Esophagus muscularis mucosa (tissue), 4 donors: ENCODE results near the gene PLEKHH1. TPM values are rescaled to one million over a fixed set of nuclear protein-coding genes. Genes with fewer than 3 reads are reported as not detected.

Experiments
- DNase-seq: peaks from one replicate; pipeline ENCODE4 v3.0.0-alpha.2; 2017; ENCODE audit errors: extremely low spot score
- H3K27ac ChIP-seq, 4 donors: fragments of 200-600 bp; sonication (generic); replicated peaks in 1 of 4; 1 replicate in 3 of 4; 2 replicates in 1 of 4; pipeline ENCODE4 v1.5.1; 2016 to 2019; ENCODE audit warnings: mild to moderate bottlenecking in 1 of 4
- H3K27me3 ChIP-seq, 4 donors: fragments of 200-600 bp; sonication (generic); one replicate each; pipeline versions ENCODE4 v1.5.1 to v1.6.0; 2016 to 2019
- H3K36me3 ChIP-seq, 4 donors: fragments of 200-600 bp; sonication (generic); one replicate each; pipeline ENCODE4 v1.5.1; 2016 to 2019
- H3K4me1 ChIP-seq, 4 donors: fragments of 200-600 bp; sonication (generic); one replicate each; pipeline ENCODE4 v1.5.1; 2016 to 2019
- H3K4me3 ChIP-seq, 4 donors: fragments of 200-600 bp; sonication (generic); 1 replicate in 2 of 4; 2 replicates in 2 of 4; pipeline ENCODE4 v1.5.1; 2016 to 2019; ENCODE audit warnings: mild to moderate bottlenecking in 4 of 4, moderate library complexity in 1 of 4
- H3K9me3 ChIP-seq, 4 donors: fragments of 200-600 bp; sonication (generic); 1 replicate in 3 of 4; 2 replicates in 1 of 4; pipeline ENCODE4 v1.5.1; 2016 to 2019
- CTCF ChIP-seq, 3 experiments: fragments of 200-600 bp in 2 of 3; fragments of 450-650 bp in 1 of 3; sonication (generic) in 2 of 3; IDR thresholded peaks; one replicate each; pipeline ENCODE4 v1.5.1; 2017 to 2019; ENCODE audit warnings: antibody characterized with exemption in 3 of 3, mild to moderate bottlenecking in 2 of 3, moderate library complexity in 1 of 3
- EP300 ChIP-seq: sonication (generic); formaldehyde crosslinking; IDR thresholded peaks from one replicate; pipeline ENCODE4 v1.6.1; 2017; ENCODE audit warnings: antibody characterized with exemption
- POLR2A ChIP-seq: fragments of 450-650 bp; IDR thresholded peaks from one replicate; pipeline ENCODE4 v1.6.1; 2017; ENCODE audit warnings: antibody characterized with exemption, moderate library complexity, mild to moderate bottlenecking, low read depth
- POLR2AphosphoS5 ChIP-seq, 2 donors: sonication (generic); formaldehyde crosslinking; IDR thresholded peaks; one replicate each; pipeline ENCODE4 v1.6.1; 2017; ENCODE audit warnings: antibody characterized with exemption in 2 of 2
- WGBS: methylation state at CpG from one replicate; pipeline ENCODE4 v1.1.5; 2018; 5-methylcytosine and 5-hydroxymethylcytosine counted together
- intact Hi-C: fragments of 100-400 bp; cut with DNase I; formaldehyde crosslinking; loops from one replicate; pipeline ENCODE4 v1.15.1; 2023
- total RNA-seq, 4 donors: library from RNA; depleted of rRNA; stranded (reverse); fragments of >200 nt; gene quantifications; one replicate each; pipeline versions ENCODE4 v1.1.0 to v1.2.1, GENCODE V29; 2016

PLEKHH1 gene
- total RNA-seq, 4 donors from 2014 or later = 1.7 to 3.8 (median 2.4) TPM

GRCh38 chr14:67544590-67544989, 11.5 kb downstream of the PLEKHH1 start:
- DNase-seq = no peak
- intact Hi-C loops = no loop called here
- no peaks in the 10 kb centered on the region for H3K4me1 ChIP-seq
- no peak overlapping the region for H3K4me3 ChIP-seq
- WGBS = 100% methylated on average over 1 of the region's 1 CpG
- H3K27ac ChIP-seq = no peak overlapping the region
- peaks cover 0 to 14% (median 4%) of the 10 kb centered on the region in 4 donors for H3K36me3 ChIP-seq
- no peaks in the 10 kb centered on the region for H3K9me3 ChIP-seq
- no peaks in the 10 kb centered on the region for H3K27me3 ChIP-seq
- TF ChIP-seq EP300 (no peak), POLR2A (no peak), CTCF (IDR thresholded peaks at IDR 0.05) (no peak)

- no peak for TF ChIP-seq CTCF (IDR thresholded peaks at IDR 0.05)
- no peak for TF ChIP-seq EP300
- no peak for TF ChIP-seq POLR2A
- TF ChIP-seq POLR2AphosphoS5 (IDR thresholded peaks at IDR 0.05) = no peak
- intact Hi-C loops = no loop called here
- Histone ChIP-seq H3K4me1 (no peaks in the 10 kb centered on the region), H3K36me3 (peaks cover 0 to 11% (median 4%) of the 10 kb centered on the region in 4 donors), H3K9me3 (no peaks in the 10 kb centered on the region), H3K27ac (no peak overlapping the region), H3K27me3 (no peaks in the 10 kb centered on the region), H3K4me3 (no peak overlapping the region)
- DNase-seq = no peak
- 94% methylated on average over 5 of the region's 5 CpGs for WGBS
Observed at GRCh38 chr14:67547224-67547780, 14.2 kb downstream of the PLEKHH1 start.

- WGBS = 95% methylated on average over 4 of the region's 4 CpGs
- TF ChIP-seq CTCF (IDR thresholded peaks at IDR 0.05) (no peak), POLR2A (no peak), EP300 (no peak), POLR2AphosphoS5 (IDR thresholded peaks at IDR 0.05) (no peak)
- no peak for DNase-seq
- H3K36me3 ChIP-seq = peaks cover 0 to 5% (median 0%) of the 10 kb centered on the region in 4 donors
- no peaks in the 10 kb centered on the region for H3K9me3 ChIP-seq
- H3K4me3 ChIP-seq = no peak overlapping the region
- no peaks in the 10 kb centered on the region for H3K4me1 ChIP-seq
- H3K27me3 ChIP-seq = no peaks in the 10 kb centered on the region
- intact Hi-C loops = no loop called here
- no peak overlapping the region for H3K27ac ChIP-seq
Observed at GRCh38 chr14:67549734-67550133, 16.6 kb downstream of the PLEKHH1 start.

- Histone ChIP-seq H3K4me3 (no peak overlapping the region), H3K27me3 (no peaks in the 10 kb centered on the region), H3K4me1 (no peaks in the 10 kb centered on the region), H3K27ac (no peak overlapping the region), H3K36me3 (peaks cover 0 to 3% (median 0%) of the 10 kb centered on the region in 4 donors), H3K9me3 (no peaks in the 10 kb centered on the region)
- no peak for DNase-seq
- TF ChIP-seq EP300 (no peak), POLR2A (no peak)
- 93% methylated on average over 3 of the region's 3 CpGs for WGBS
- intact Hi-C loops = no loop called here
Observed at GRCh38 chr14:67551123-67551522, 18.0 kb downstream of the PLEKHH1 start.

GRCh38 chr14:67551940-67552339, 18.9 kb downstream of the PLEKHH1 start:
- no peaks in the 10 kb centered on the region for H3K27me3 ChIP-seq
- no peak for DNase-seq
- H3K27ac ChIP-seq = no peak overlapping the region
- intact Hi-C loops = no loop called here
- TF ChIP-seq POLR2A (no peak), EP300 (no peak), POLR2AphosphoS5 (IDR thresholded peaks at IDR 0.05) (no peak), CTCF (IDR thresholded peaks at IDR 0.05) (no peak)
- 83% methylated on average over 3 of the region's 3 CpGs for WGBS
- no peaks in the 10 kb centered on the region for H3K4me1 ChIP-seq
- no peak overlapping the region for H3K4me3 ChIP-seq
- H3K36me3 ChIP-seq = peaks cover 0 to 3% (median 0%) of the 10 kb centered on the region in 4 donors
- H3K9me3 ChIP-seq = no peaks in the 10 kb centered on the region
